CD14-positive monocyte (primary cell): ENCODE measurements around the gene MBNL3. TPM values are rescaled to one million over a fixed set of nuclear protein-coding genes. Genes with fewer than 3 reads are reported as not detected.

Source experiments
- DNase-seq, 3 donors: peaks; one replicate each; pipeline ENCODE4 v3.0.0-alpha.2; 2011 to 2022
- H2AFZ ChIP-seq: 2 replicates; pipeline ENCODE4 v1.6.0; 2012; ENCODE audit warnings: mild to moderate bottlenecking, low read depth, low read length, inconsistent platforms; ENCODE audit not compliant: insufficient read depth, poor library complexity, severe bottlenecking
- H3K27ac ChIP-seq, 2 donors: 1 replicate in 1 of 2; 2 replicates in 1 of 2; pipeline ENCODE4 v1.5.1; 2012 to 2013; ENCODE audit warnings: low read length in 2 of 2, control low read depth in 1 of 2, inconsistent platforms in 1 of 2, low read depth in 1 of 2, mild to moderate bottlenecking in 1 of 2
- H3K27me3 ChIP-seq, 2 donors: one replicate each; pipeline versions ENCODE4 v1.6.0 to v1.6.1; 2011 to 2013; ENCODE audit warnings: low read length in 2 of 2; ENCODE audit not compliant: control insufficient read depth in 2 of 2, insufficient read depth in 2 of 2
- H3K36me3 ChIP-seq, 2 donors: replicated peaks in 1 of 2; 1 replicate in 1 of 2; 2 replicates in 1 of 2; pipeline versions ENCODE4 v1.5.1 to v1.6.1; 2012 to 2013; ENCODE audit warnings: low read length in 2 of 2, control low read depth in 1 of 2, inconsistent platforms in 1 of 2, mild to moderate bottlenecking in 1 of 2; ENCODE audit not compliant: insufficient read depth in 2 of 2, control insufficient read depth in 1 of 2
- H3K4me1 ChIP-seq, 2 donors: 1 replicate in 1 of 2; 2 replicates in 1 of 2; pipeline versions ENCODE4 v1.5.1 to v1.6.1; 2012 to 2013; ENCODE audit warnings: low read length in 2 of 2, control low read depth in 1 of 2, inconsistent platforms in 1 of 2, mild to moderate bottlenecking in 1 of 2, moderate library complexity in 1 of 2; ENCODE audit not compliant: insufficient read depth in 2 of 2, control insufficient read depth in 1 of 2
- H3K4me2 ChIP-seq: replicated peaks from 2 replicates; pipeline ENCODE3; 2012; ENCODE audit warnings: low read length, moderate library complexity, mild to moderate bottlenecking; ENCODE audit not compliant: poor library complexity, severe bottlenecking; ENCODE audit errors: extremely low read depth
- H3K4me3 ChIP-seq, 3 experiments: fragments of 200-600 bp in 1 of 3; sonication (generic) in 1 of 3; replicated peaks in 1 of 3; 1 replicate in 2 of 3; 2 replicates in 1 of 3; pipeline ENCODE4 v1.5.1; 2011 to 2013; ENCODE audit warnings: low read length in 3 of 3, mild to moderate bottlenecking in 3 of 3, control low read depth in 2 of 3, low read depth in 2 of 3, inconsistent platforms in 1 of 3, moderate library complexity in 1 of 3
- H3K79me2 ChIP-seq: 2 replicates; pipeline ENCODE4 v1.6.0; 2012; ENCODE audit warnings: mild to moderate bottlenecking, control low read depth, inconsistent platforms, low read length, moderate library complexity; ENCODE audit not compliant: insufficient read depth
- H3K9ac ChIP-seq: 2 replicates; pipeline ENCODE4 v1.6.0; 2017; ENCODE audit warnings: low read length, mild to moderate bottlenecking; ENCODE audit not compliant: insufficient read depth, poor library complexity, severe bottlenecking
- H3K9me3 ChIP-seq, 2 donors: replicated peaks in 1 of 2; 1 replicate in 1 of 2; 2 replicates in 1 of 2; pipeline versions ENCODE4 v1.5.1 to v1.6.1; 2012 to 2013; ENCODE audit warnings: low read length in 2 of 2, control low read depth in 1 of 2; ENCODE audit not compliant: control insufficient read depth in 1 of 2, insufficient read depth in 1 of 2
- H4K20me1 ChIP-seq: 2 replicates; pipeline ENCODE4 v1.6.0; 2012; ENCODE audit warnings: mild to moderate bottlenecking, low read length, control low read depth, moderate library complexity; ENCODE audit not compliant: insufficient read depth
- H3K27ac Mint-ChIP-seq, 7 donors: one replicate each; pipeline ENCODE4 v1.8.0; 2020; ENCODE audit warnings: mild to moderate bottlenecking in 7 of 7, mixed read lengths in 7 of 7, moderate library complexity in 6 of 7, inconsistent platforms in 2 of 7
- H3K27me3 Mint-ChIP-seq, 3 donors: one replicate each; pipeline ENCODE4 v1.8.0; 2021 to 2022; ENCODE audit warnings: low read depth in 3 of 3, mild to moderate bottlenecking in 3 of 3, mixed read lengths in 3 of 3, moderate library complexity in 3 of 3, inconsistent platforms in 1 of 3
- H3K36me3 Mint-ChIP-seq, 2 donors: one replicate each; pipeline ENCODE4 v1.8.0; 2020; ENCODE audit warnings: mixed read lengths in 2 of 2, inconsistent platforms in 1 of 2, mild to moderate bottlenecking in 1 of 2
- H3K4me1 Mint-ChIP-seq: one replicate; pipeline ENCODE4 v1.8.0; 2020; ENCODE audit warnings: mild to moderate bottlenecking, mixed read lengths
- H3K4me3 Mint-ChIP-seq, 2 donors: one replicate each; pipeline ENCODE4 v1.8.0; 2020; ENCODE audit warnings: mild to moderate bottlenecking in 2 of 2, mixed read lengths in 2 of 2, moderate library complexity in 1 of 2
- H3K9me3 Mint-ChIP-seq, 7 donors: one replicate each; pipeline ENCODE4 v1.8.0; 2020 to 2022; ENCODE audit warnings: mixed read lengths in 7 of 7, mild to moderate bottlenecking in 6 of 7, moderate library complexity in 6 of 7, inconsistent platforms in 2 of 7
- CTCF ChIP-seq: fragments of 200-600 bp; IDR thresholded peaks from one replicate; pipeline ENCODE4 v1.8.0; 2022; ENCODE audit warnings: antibody characterized with exemption, mild to moderate bottlenecking
- WGBS: methylation state at CpG from one replicate; pipeline ENCODE4 v1.1.5; 2013; ENCODE audit warnings: missing lambda C conversion rate; ENCODE audit not compliant: insufficient coverage; 5-methylcytosine and 5-hydroxymethylcytosine counted together
- intact Hi-C, 2 donors: fragments of 100-400 bp; cut with micrococcal nuclease; formaldehyde crosslinking; loops; one replicate each; pipeline versions ENCODE4 v1.15.0 to v1.15.1; 2023
- polyA plus RNA-seq, 3 donors: library from polyadenylated mRNA; depleted of rRNA in 1 of 3; unstranded in 2 of 3; stranded (reverse) in 1 of 3; fragments of 300-500 nt in 2 of 3; fragments of >200 nt in 1 of 3; fragmentation: Illumina TruSeq in 2 of 3; gene quantifications; 1 replicate in 2 of 3; 2 replicates in 1 of 3; pipeline ENCODE4 v1.2.3, GENCODE V29; 2012 to 2021

The MBNL3 gene
- polyA plus RNA-seq, 3 donors = 7.4 to 32.8 (median 22.4) TPM

GRCh38 chrX:132483488-132483887, 5.3 kb downstream of the MBNL3 start:
- Histone ChIP-seq H3K27ac (no peak overlapping the region), H3K4me1 (peaks cover 46 to 50% of the 10 kb centered on the region in 2 donors)
- H3K27ac Mint-ChIP-seq = no peak overlapping the region

GRCh38 chrX:132482632-132483031, 6.2 kb downstream of the MBNL3 start:
- no peak overlapping the region for H3K27ac Mint-ChIP-seq
- H3K4me3 Mint-ChIP-seq = no peak overlapping the region

More at GRCh38 chrX:132483488-132483887, 5.3 kb downstream of the MBNL3 start:
- Mint-ChIP-seq H3K4me1 (peaks cover 57% of the 10 kb centered on the region), H3K9me3 (peaks cover 0 to 4% (median 0%) of the 10 kb centered on the region in 7 donors), H3K4me3 (no peak overlapping the region), H3K36me3 (no peaks in the 10 kb centered on the region), H3K27me3 (peaks cover 0 to 9% (median 0%) of the 10 kb centered on the region in 3 donors)
- no CpG with 5 or more reads among the region's 2 CpGs for WGBS
- no peaks in the 10 kb centered on the region for H3K36me3 ChIP-seq
- H3K27me3 ChIP-seq = peaks cover 0 to 7% of the 10 kb centered on the region in 2 donors
- no peak for DNase-seq
- H3K4me3 ChIP-seq = no peak overlapping the region
- H3K9ac ChIP-seq = no peak overlapping the region
- no peak for TF ChIP-seq CTCF
- H3K9me3 ChIP-seq = no peaks in the 10 kb centered on the region
- H2AFZ ChIP-seq = no peak overlapping the region
- intact Hi-C loops = loop anchor here (10.0 kb wide), 1 partner anchor 269 kb away; the partner anchor contains the start of gene RAP2C (in 2 of the 2)
- peaks cover 75% of the 10 kb centered on the region for H3K79me2 ChIP-seq
- H4K20me1 ChIP-seq = no peaks in the 10 kb centered on the region
- H3K4me2 ChIP-seq = no peak overlapping the region

More at GRCh38 chrX:132482632-132483031, 6.2 kb downstream of the MBNL3 start:
- H3K4me1 Mint-ChIP-seq = peaks cover 54% of the 10 kb centered on the region
- no peaks in the 10 kb centered on the region for H3K36me3 Mint-ChIP-seq
- no peaks in the 10 kb centered on the region for H4K20me1 ChIP-seq
- peaks cover 78% of the 10 kb centered on the region for H3K79me2 ChIP-seq
- WGBS = 100% methylated on average over 2 of the region's 4 CpGs
- H3K36me3 ChIP-seq = no peaks in the 10 kb centered on the region
- peaks cover 46 to 49% of the 10 kb centered on the region in 2 donors for H3K4me1 ChIP-seq
- peaks cover 0 to 7% of the 10 kb centered on the region in 2 donors for H3K27me3 ChIP-seq
- H3K27me3 Mint-ChIP-seq = peaks cover 0 to 11% (median 0%) of the 10 kb centered on the region in 3 donors
- H3K27ac ChIP-seq = no peak overlapping the region
- intact Hi-C loops = loop anchor here (10.0 kb wide), 1 partner anchor 268 kb away; the partner anchor contains the start of gene RAP2C (in 2 of the 2)
- DNase-seq = no peak
- H3K4me2 ChIP-seq = no peak overlapping the region
- no peak overlapping the region for H3K9ac ChIP-seq
- no peak overlapping the region for H2AFZ ChIP-seq
- no peak for TF ChIP-seq CTCF
- no peaks in the 10 kb centered on the region for H3K9me3 ChIP-seq
- no peaks in the 10 kb centered on the region for H3K9me3 Mint-ChIP-seq
- no peak overlapping the region for H3K4me3 ChIP-seq
